Keratinocyte (primary cell): ENCODE data around the gene HIGD2B. TPM values are rescaled to one million over a fixed set of nuclear protein-coding genes. Genes with fewer than 3 reads are reported as not detected.

Source experiments
- DNase-seq: peaks from one replicate; pipeline ENCODE4 v3.0.0-alpha.2; 2011; ENCODE audit warnings: low read depth, missing footprints, low spot score
- FAIRE-seq: peaks from 2 replicates; lab custom pipeline; 2011; peaks lifted over from hg19 to GRCh38; lab: Jason Lieb, UNC
- H2AFZ ChIP-seq: 2 replicates; pipeline ENCODE4 v1.6.0; 2012; ENCODE audit warnings: low read length, control low read depth, inconsistent platforms; ENCODE audit not compliant: control insufficient read depth
- H3K27ac ChIP-seq: 2 replicates; pipeline ENCODE4 v1.5.1; 2011; ENCODE audit warnings: low read length; ENCODE audit not compliant: control insufficient read depth, insufficient read depth
- H3K27me3 ChIP-seq: 3 replicates; pipeline ENCODE4 v1.6.0; 2011; ENCODE audit warnings: low read length; ENCODE audit not compliant: control insufficient read depth, insufficient read depth; ENCODE audit errors: extremely low read depth
- H3K36me3 ChIP-seq, 2 experiments: 2 replicates in 1 of 2; 3 replicates in 1 of 2; pipeline ENCODE4 v1.5.1; 2011; ENCODE audit warnings: low read length in 2 of 2, mild to moderate bottlenecking in 1 of 2; ENCODE audit not compliant: control insufficient read depth in 2 of 2, insufficient read depth in 2 of 2; ENCODE audit errors: extremely low read depth in 1 of 2
- H3K4me1 ChIP-seq: 3 replicates; pipeline ENCODE4 v1.5.1; 2011; ENCODE audit warnings: low read length; ENCODE audit not compliant: control insufficient read depth, insufficient read depth; ENCODE audit errors: extremely low read depth
- H3K4me2 ChIP-seq: 3 replicates; pipeline ENCODE4 v1.6.0; 2011; ENCODE audit warnings: low read depth, low read length; ENCODE audit not compliant: control insufficient read depth, insufficient read depth; ENCODE audit errors: extremely low read depth
- H3K4me3 ChIP-seq, 3 experiments: fragments of 200-600 bp in 1 of 3; sonication (generic) in 1 of 3; 2 replicates in 2 of 3; 3 replicates in 1 of 3; pipeline ENCODE4 v1.5.1; 2011 to 2016; ENCODE audit warnings: low read length in 3 of 3, mild to moderate bottlenecking in 3 of 3, control low read depth in 2 of 3, inconsistent platforms in 1 of 3, low read depth in 1 of 3, mixed read lengths in 1 of 3, mixed run types in 1 of 3, moderate library complexity in 1 of 3; ENCODE audit not compliant: control insufficient read depth in 2 of 3, insufficient read depth in 2 of 3; ENCODE audit errors: extremely low read depth in 1 of 3
- H3K79me2 ChIP-seq: 2 replicates; pipeline ENCODE4 v1.6.0; 2012; ENCODE audit warnings: low read length; ENCODE audit not compliant: control insufficient read depth, insufficient read depth
- H3K9ac ChIP-seq: 3 replicates; pipeline ENCODE4 v1.6.0; 2011; ENCODE audit warnings: low read length; ENCODE audit not compliant: control insufficient read depth, insufficient read depth; ENCODE audit errors: extremely low read depth
- H3K9me1 ChIP-seq: 3 replicates; pipeline ENCODE4 v1.6.0; 2011; ENCODE audit warnings: low read length; ENCODE audit not compliant: control insufficient read depth, insufficient read depth; ENCODE audit errors: extremely low read depth
- H3K9me3 ChIP-seq: 2 replicates; pipeline ENCODE4 v1.5.1; 2012; ENCODE audit warnings: low read depth, low read length; ENCODE audit not compliant: control insufficient read depth
- H4K20me1 ChIP-seq: 3 replicates; pipeline ENCODE4 v1.6.0; 2011; ENCODE audit warnings: low read length; ENCODE audit not compliant: control insufficient read depth, insufficient read depth; ENCODE audit errors: extremely low read depth
- CTCF ChIP-seq, 3 experiments: IDR thresholded peaks in 1 of 3; conservative IDR thresholded peaks in 1 of 3; optimal IDR thresholded peaks in 1 of 3; 2 replicates in 2 of 3; 3 replicates in 1 of 3; pipeline versions ENCODE3 to v1.5.1; 2011; ENCODE audit warnings: low read length in 3 of 3, mild to moderate bottlenecking in 3 of 3, moderate library complexity in 2 of 3, control low read depth in 1 of 3, inconsistent platforms in 1 of 3; ENCODE audit not compliant: insufficient read depth in 2 of 3; ENCODE audit errors: extremely low read depth in 1 of 3
- EZH2 ChIP-seq: IDR thresholded peaks from one replicate; pipeline ENCODE4 v1.6.1; 2012; ENCODE audit warnings: inconsistent platforms, mild to moderate bottlenecking, low read length, moderate library complexity
- dilution Hi-C: fragments of 300-500 bp; cut with MboI; formaldehyde crosslinking; loops from one replicate; pipeline ENCODE4 v1.7.0; 2020; ENCODE audit warnings: low sequenced_read_pairs; ENCODE audit not compliant: extremely low pct_ligation_motif_present
- polyA plus RNA-seq, 5 experiments: library from polyadenylated mRNA; depleted of rRNA in 3 of 5; stranded (reverse) in 3 of 5; stranded (forward) in 1 of 5; unstranded in 1 of 5; fragments of >200 nt; gene quantifications; 1 replicate in 1 of 5; 2 replicates in 3 of 5; 3 replicates in 1 of 5; pipeline versions ENCODE4 v1.2.1 to v1.2.3, GENCODE V29; 2011 to 2012; ENCODE audit warnings: missing spikeins in 2 of 5, low read depth in 1 of 5, low replicate concordance in 1 of 5

Gene HIGD2B
- polyA plus RNA-seq, 1 donor (not counting 4 experiments of a cell fraction or from before 2014, with no cell fraction given), result not detected

- TF ChIP-seq EZH2 (no peak), CTCF (optimal IDR thresholded peaks at IDR 0.05 in 1 of 3, IDR thresholded peaks at IDR 0.05 in 1 of 3, conservative IDR thresholded peaks at IDR 0.05 in 1 of 3; ENCODE audit: extremely low read depth in 1 of 3, insufficient read depth in 2 of 3, low read length in 3 of 3) (no peak)
- dilution Hi-C loops, result no loop called here
- H3K4me1 ChIP-seq, result peaks cover 4% of the 10 kb centered on the region
- H2AFZ ChIP-seq, result no peak overlapping the region
- H3K9me3 ChIP-seq, result no peaks in the 10 kb centered on the region
- no peak overlapping the region for H3K27ac ChIP-seq
- FAIRE-seq (no peak), DNase-seq (no peak)
- no peak overlapping the region for H3K4me2 ChIP-seq
- no peaks in the 10 kb centered on the region for H4K20me1 ChIP-seq
- H3K4me3 ChIP-seq, result no peak overlapping the region
- H3K9me1 ChIP-seq, result no peaks in the 10 kb centered on the region
- H3K27me3 ChIP-seq, result no peaks in the 10 kb centered on the region
- no peak overlapping the region for H3K9ac ChIP-seq
- peaks cover 2% of the 10 kb centered on the region for H3K79me2 ChIP-seq
- no peaks in the 10 kb centered on the region for H3K36me3 ChIP-seq
Measured at GRCh38 chr15:72688697-72689096, 2.7 kb upstream of the HIGD2B start.

- dilution Hi-C loops, result no loop called here
Measured at GRCh38 chr15:72685301-72685924, 569 bp downstream of the HIGD2B start.

More at GRCh38 chr15:72685301-72685924, 569 bp downstream of the HIGD2B start:
- Histone ChIP-seq H3K4me2 (peak overlapping the region; percentile 97), H3K36me3 (no peaks in the 10 kb centered on the region), H2AFZ (peak overlapping the region; percentile 97), H3K9me3 (no peaks in the 10 kb centered on the region), H4K20me1 (no peaks in the 10 kb centered on the region), H3K9me1 (no peaks in the 10 kb centered on the region), H3K27me3 (no peaks in the 10 kb centered on the region), H3K27ac (peak overlapping the region; percentile 75), H3K9ac (peak overlapping the region; percentile 79), H3K79me2 (peaks cover 2% of the 10 kb centered on the region), H3K4me3 (peak overlapping the region; percentile 68 to 87 (median 78)), H3K4me1 (peaks cover 4% of the 10 kb centered on the region)
- DNase-seq (no peak), FAIRE-seq (no peak)
- TF ChIP-seq EZH2 (no peak), CTCF (optimal IDR thresholded peaks at IDR 0.05 in 1 of 3, IDR thresholded peaks at IDR 0.05 in 1 of 3, conservative IDR thresholded peaks at IDR 0.05 in 1 of 3; ENCODE audit: extremely low read depth in 1 of 3, insufficient read depth in 2 of 3, low read length in 3 of 3) (peak in 1 of 3 experiments; percentile 14)
